IPS DF 4.7 (cell line): ENCODE measurements around the gene PBX4.

Source experiments
- DNase-seq: peaks from one replicate; pipeline ENCODE4 v3.0.0-alpha.2; 2013; ENCODE audit warnings: low spot score; ENCODE audit errors: extremely low read depth

PBX4 gene

DNA sequence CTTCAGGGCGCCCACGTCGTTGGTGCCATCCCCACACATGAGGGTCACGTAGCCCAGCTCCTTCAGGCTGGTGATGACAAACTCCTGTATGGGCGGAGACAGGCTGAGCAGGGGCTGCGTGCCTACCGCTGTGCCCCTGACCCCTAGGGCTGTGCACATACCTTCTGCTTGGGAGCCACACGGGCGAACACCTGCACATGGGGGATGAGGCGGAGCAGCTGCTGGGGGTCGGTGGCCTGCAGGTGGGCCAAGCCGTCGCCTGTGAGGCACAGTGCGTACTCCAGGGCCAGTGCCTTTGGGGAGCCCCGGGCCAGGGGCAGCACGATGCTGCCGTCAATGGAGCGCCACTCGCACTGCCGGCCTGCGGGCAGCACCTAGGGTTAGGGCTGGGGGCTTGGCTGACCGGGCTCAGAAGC lies 31.1 kb upstream of the PBX4 start:
- DNase-seq: no peak

DNA sequence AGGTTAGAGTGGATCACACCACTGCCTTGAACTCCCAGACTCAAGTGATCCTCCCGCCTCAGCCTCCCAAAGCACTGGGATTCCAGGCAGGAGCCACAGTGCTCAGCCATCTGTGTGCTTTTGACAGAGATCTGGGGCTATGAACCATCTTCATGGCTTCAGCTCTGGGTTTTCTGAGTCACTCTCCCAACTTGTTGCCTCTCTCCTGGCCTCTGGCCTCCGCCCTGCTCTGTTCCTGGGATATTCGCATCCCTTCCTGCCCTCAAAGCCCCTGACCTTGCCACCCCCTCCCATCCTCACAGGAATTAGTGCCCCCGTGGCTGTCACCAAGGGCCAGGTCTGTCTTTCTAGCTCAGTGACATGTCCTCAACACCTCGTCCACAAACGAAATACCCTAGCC lies 30.7 kb upstream of the PBX4 start:
- DNase-seq: no peak

GRCh38 chr19:19647037-19647835 lies 28.7 kb upstream of the PBX4 start:
- no peak for DNase-seq

GRCh38 chr19:19645233-19645870 lies 26.9 kb upstream of the PBX4 start:
- DNase-seq: no peak

DNA sequence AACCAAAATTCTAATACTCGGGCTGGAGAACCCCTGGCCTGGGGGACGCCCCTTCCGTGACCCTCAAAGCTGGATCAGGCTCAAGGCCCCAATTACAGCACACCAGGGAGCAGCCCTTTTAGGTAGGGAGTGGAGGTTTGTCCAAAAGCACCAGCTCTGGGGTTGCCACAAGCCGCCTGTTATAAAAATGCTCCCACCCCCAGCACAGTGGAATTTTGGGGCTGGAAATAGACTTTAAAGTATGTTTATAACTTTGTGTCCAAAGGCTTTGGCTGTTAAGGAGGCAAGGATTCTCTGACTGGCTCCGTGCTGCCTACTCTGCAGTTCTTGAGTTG lies 25.5 kb upstream of the PBX4 start:
- no peak for DNase-seq

GRCh38 chr19:19643158-19644053 lies 24.9 kb upstream of the PBX4 start, which contains the start of gene GMIP:
Gene GMIP, minus strand, starts transcription at chr19:19643657. Its CDS starts 128 bp downstream, at chr19:19643529.
- no peak for DNase-seq

- DNase-seq: no peak
These were observed 24.1 kb upstream of the PBX4 start for GRCh38 chr19:19642506-19643157.

DNA sequence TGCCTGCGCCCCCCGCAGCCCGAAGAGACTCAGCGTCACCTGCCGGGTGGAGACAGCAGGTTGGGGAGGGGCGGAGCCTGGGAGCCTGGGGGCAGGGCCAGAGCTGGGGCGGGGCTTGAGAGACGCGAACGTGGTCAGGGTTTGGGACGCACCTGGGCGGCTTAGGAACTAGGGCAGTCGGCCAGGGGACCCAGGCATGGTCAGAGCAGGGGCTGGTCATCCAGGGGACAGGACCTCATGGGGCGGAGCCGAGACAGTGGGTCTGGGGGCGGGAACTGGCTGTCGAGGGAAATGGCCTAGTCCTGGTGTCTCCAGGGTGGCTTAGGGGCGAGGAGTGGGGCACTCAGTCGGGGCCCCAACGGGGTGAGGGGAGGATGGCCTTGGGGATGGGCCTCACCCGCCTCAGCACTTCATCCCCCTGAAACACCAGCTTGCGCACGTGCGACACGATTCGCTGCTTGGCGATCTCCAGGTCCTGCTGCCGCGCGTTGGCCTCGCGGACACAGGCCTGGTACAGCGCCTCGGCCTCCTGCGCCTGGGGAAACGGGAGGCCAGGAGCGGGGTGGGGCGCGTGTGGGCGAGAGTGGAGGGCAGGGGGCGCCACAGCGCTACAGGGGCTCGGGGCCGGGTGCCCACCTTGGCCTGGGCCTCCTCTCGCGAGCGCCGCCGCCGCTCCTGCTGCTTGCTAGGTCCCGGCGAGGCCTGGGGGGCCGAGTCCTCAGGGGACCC lies 19.2 kb upstream of the PBX4 start:
- DNase-seq: no peak

DNA sequence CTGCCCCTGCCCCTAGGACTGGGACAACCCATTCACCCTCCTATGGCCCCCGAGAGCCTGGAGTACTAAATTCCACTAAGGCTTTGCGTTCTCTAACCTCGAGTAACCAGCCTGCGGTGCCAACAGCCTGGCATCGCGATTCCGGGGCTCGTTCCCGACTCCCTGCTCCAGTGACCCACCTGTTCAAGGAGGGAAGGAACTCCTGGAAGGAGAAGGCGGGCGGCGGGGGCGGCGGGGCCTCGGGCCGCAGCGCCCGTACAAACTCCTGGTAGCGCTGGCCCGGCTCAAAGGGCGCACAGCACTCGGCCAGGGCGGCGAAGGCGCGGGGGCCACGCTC lies 18.7 kb upstream of the PBX4 start:
- DNase-seq: no peak

DNA sequence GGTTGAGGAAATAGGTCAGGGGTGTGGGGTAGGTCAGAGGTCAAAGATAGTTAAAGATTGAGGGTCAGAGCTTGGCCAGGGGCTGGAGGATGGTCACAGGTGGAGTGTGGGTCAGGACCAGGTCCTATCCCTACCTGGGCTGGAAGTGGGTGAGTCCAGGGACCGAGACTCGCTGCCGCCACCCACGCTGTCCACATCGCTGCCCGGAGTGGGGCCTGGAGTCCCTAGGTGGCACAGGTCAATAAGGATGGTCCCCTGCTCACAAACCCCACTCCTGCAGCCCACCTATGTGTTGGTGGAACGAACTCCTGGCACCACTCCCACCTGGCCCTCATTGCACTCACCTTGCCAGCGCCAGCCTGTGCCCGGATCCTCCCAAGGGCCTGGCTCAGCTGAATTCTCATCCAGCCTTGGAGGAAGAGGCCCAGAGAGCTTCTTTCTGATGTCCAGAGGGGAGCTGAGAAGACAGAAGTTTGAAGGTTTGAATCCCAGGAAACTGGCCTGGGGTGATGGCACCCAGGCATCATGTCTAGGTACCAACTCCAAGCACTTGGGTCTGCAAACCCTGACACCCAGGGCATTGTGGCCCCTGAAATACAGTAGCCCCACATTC lies 18.2 kb upstream of the PBX4 start:
- DNase-seq: no peak

- no peak for DNase-seq
These were observed 16.8 kb upstream of the PBX4 start for GRCh38 chr19:19635313-19635702.

GRCh38 chr19:19634516-19635312 lies 16.2 kb upstream of the PBX4 start:
- no peak for DNase-seq

DNA sequence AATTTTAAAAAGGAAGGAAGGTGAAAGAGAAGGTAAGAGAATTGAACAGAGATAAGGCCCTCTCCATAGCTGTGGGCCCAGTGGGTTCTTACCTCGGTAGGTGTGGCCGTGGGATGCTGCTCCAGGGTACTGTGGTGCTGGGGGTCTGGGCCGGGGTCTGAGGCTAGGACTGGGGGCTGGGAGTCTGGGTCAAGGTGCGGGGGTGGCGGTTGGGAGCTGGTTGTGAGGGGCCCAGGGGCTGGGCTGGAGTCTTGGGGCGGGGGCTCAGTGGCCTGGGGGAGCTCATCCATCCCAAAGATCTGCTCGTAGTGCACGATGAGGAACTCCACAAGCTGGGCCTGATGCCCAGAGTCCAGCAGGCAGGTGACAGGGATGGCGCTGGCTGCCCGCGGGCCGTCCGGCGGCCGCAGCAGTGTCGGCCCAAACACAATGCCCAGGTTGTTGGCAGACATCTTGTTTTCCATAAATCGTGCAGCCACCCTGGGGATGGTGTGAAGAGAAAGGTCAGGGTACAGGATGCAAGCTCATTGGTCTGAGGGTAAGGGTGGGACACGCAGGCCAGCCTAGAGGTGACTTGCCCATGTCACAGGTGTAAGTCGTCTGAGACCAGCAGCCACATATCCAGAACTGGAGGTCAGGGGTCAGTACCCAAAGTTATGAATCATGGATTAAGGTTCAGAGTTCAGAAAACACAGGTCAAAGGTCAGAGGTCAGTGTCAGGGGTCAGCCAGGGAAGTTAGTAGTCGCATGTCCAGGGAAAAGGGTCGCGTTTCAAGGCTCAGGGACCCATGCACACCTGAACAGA lies 15.4 kb upstream of the PBX4 start:
- DNase-seq: no peak

GRCh38 chr19:19632661-19633060 lies 14.2 kb upstream of the PBX4 start:
- DNase-seq: no peak

DNA sequence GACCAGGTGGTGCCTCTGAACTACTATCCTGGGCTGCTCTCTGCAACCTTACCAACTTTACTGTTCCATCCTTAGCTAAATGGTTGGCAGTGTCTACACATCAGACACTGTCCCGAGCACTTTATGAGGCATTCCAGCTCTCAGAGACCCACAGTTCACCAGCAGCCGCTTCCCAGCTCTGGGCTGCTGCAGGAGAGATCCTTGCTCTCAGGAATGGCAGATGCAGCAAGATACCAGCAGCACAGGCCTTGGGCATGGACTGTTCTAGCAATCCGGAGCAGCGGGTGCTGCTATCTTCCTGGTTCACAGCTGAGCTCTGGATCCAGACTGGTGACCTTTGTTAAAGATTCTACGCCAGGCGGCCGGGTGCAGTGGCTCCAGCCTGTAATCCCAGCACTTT lies 12.9 kb upstream of the PBX4 start:
- DNase-seq: no peak

DNA sequence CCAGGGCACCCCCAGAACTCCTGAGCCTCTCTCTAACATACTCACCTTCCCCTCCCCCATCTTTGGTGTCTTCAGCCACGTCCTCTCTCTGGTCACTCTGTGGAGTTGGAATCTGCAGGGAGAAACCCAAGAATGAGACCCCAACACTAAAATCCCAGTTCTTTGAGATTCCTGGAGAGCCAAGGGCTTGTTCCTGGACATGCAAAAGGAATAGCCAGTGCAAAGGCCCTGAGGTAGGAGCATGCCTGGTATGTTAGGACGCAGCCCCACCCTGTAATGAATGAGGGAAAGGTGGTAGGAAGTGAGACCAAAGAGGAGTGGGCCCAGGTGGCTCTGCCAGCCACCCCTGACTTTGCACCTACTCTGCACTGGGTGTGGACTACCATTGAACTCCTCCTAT lies 11.9 kb upstream of the PBX4 start:
- DNase-seq: no peak

DNA sequence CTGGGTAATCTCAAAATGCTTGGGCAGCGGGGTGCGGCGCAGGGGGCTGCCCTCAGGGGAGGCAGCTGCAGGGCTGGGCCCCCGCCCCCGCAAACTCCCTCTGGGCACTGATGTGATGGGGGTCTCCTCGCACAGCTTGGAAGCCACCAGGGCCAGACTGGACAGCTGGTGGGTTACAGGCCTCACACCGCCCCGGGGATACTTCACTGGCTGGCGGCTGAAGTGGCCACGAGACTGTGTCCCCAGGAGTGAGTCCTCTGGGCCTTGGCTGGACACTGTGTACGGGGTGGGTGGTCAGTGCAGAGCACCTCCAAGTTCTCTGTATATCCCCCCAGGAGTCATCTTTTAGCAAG lies 11.6 kb upstream of the PBX4 start:
- DNase-seq: no peak

GRCh38 chr19:19628501-19629134 lies 10.1 kb upstream of the PBX4 start:
- no peak for DNase-seq
